A172 (cell line): ENCODE data around the gene ADD1. TPM values are rescaled to one million over a fixed set of nuclear protein-coding genes. Genes with fewer than 3 reads are reported as not detected.

Experiments
- DNase-seq: peaks from one replicate; pipeline ENCODE4 v3.0.0-alpha.2; 2015; ENCODE audit warnings: low spot score
- total RNA-seq: library from RNA; depleted of rRNA; stranded (reverse); fragments of >200 nt; shearing (Covaris generic); gene quantifications from 2 replicates; pipeline ENCODE4 v1.2.3, GENCODE V29; 2014

ADD1 gene
- total RNA-seq, 1 experiment from 2014 or later = 199 TPM

GRCh38 chr4:2834001-2834921, 9.4 kb upstream of the ADD1 start:
- DNase-seq = no peak

GRCh38 chr4:2835978-2836377, 7.7 kb upstream of the ADD1 start:
- no peak for DNase-seq

GRCh38 chr4:2836391-2836859, 7.2 kb upstream of the ADD1 start:
- no peak for DNase-seq

GRCh38 chr4:2837110-2837903, 6.3 kb upstream of the ADD1 start:
- no peak for DNase-seq

- DNase-seq = no peak
Measured at GRCh38 chr4:2837904-2838496, 5.6 kb upstream of the ADD1 start.

- no peak for DNase-seq
Measured at GRCh38 chr4:2839060-2839459, 4.6 kb upstream of the ADD1 start.

GRCh38 chr4:2842687-2843262, 869 bp upstream of the ADD1 start:
- peak; percentile 19 for DNase-seq

- no peak for DNase-seq
Measured at GRCh38 chr4:2843941-2844584, 419 bp downstream of the ADD1 start.

GRCh38 chr4:2846172-2846571, 2.5 kb downstream of the ADD1 start:
- no peak for DNase-seq

- no peak for DNase-seq
Measured at GRCh38 chr4:2847302-2847871, 3.7 kb downstream of the ADD1 start.

GRCh38 chr4:2848449-2848848, 4.8 kb downstream of the ADD1 start:
- no peak for DNase-seq

GRCh38 chr4:2849267-2850152, 5.9 kb downstream of the ADD1 start:
- DNase-seq = no peak

- DNase-seq = no peak
Measured at GRCh38 chr4:2850966-2851798, 7.5 kb downstream of the ADD1 start.

- DNase-seq = no peak
Measured at GRCh38 chr4:2852481-2852921, 8.9 kb downstream of the ADD1 start.

GRCh38 chr4:2855584-2855983, 11.9 kb downstream of the ADD1 start:
- DNase-seq = no peak

- DNase-seq = no peak
Measured at GRCh38 chr4:2856266-2856665, 12.6 kb downstream of the ADD1 start.

GRCh38 chr4:2857349-2857927, 13.8 kb downstream of the ADD1 start:
- DNase-seq = no peak

GRCh38 chr4:2858451-2859217, 15.0 kb downstream of the ADD1 start:
- no peak for DNase-seq
